ENCODE results near the gene ALCAM. TPM values are rescaled to one million over a fixed set of nuclear protein-coding genes. Genes with fewer than 3 reads are reported as not detected.

ALCAM gene
- polyA plus RNA-seq, 3 donors = 7.1 to 8.0 (median 7.9) TPM

DNA sequence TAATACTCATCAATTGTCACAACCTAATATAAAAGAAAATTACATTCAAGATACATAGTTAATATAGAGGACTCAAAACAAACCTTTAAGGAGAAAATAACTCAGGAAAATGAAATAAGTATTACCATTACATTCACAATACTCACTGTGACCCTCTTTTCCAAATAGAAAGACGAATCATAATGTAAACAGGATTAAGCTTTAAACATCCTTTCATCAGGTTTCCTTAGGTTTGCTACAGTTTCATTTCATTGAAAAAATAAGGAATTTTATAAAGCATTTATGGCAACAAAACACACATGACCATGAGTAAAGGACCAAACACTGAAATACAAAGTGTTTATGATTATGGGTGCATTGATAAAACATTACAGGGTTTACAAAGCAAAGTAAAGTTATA, 162.7 kb downstream of the ALCAM start:
- H4K20me1 ChIP-seq (ENCODE audit: insufficient read depth, low read length) = no peaks in the 10 kb centered on the region
- no peak overlapping the region for H3K4me2 ChIP-seq (replicated peaks; ENCODE audit: extremely low read depth, low read length, poor library complexity, severe bottlenecking)
- no peaks in the 10 kb centered on the region for H3K4me1 Mint-ChIP-seq
- no peaks in the 10 kb centered on the region for H3K4me1 ChIP-seq (ENCODE audit: control insufficient read depth in 1 of 2, insufficient read depth in 2 of 2, low read length in 2 of 2)
- H3K36me3 ChIP-seq (replicated peaks in 1 of 2; ENCODE audit: control insufficient read depth in 1 of 2, insufficient read depth in 2 of 2, low read length in 2 of 2) = peaks cover 0 to 36% of the 10 kb centered on the region in 2 donors
- H3K4me3 Mint-ChIP-seq = no peak overlapping the region
- H3K9me3 Mint-ChIP-seq = no peaks in the 10 kb centered on the region
- H3K36me3 Mint-ChIP-seq = peaks cover 34 to 40% of the 10 kb centered on the region in 2 donors
- H3K9ac ChIP-seq (ENCODE audit: insufficient read depth, low read length, poor library complexity, severe bottlenecking) = no peak overlapping the region
- no peak overlapping the region for H3K27ac ChIP-seq (ENCODE audit: low read depth in 1 of 2, low read length in 2 of 2)
- no CpG with 5 or more reads among the region's 1 CpG for WGBS (ENCODE audit: insufficient coverage)
- no peaks in the 10 kb centered on the region for H3K27me3 Mint-ChIP-seq (ENCODE audit: low read depth in 3 of 3)
- intact Hi-C loops (cut with micrococcal nuclease) = no loop called here
- no peaks in the 10 kb centered on the region for H3K79me2 ChIP-seq (ENCODE audit: insufficient read depth, low read length)
- TF ChIP-seq, protein P1, sequence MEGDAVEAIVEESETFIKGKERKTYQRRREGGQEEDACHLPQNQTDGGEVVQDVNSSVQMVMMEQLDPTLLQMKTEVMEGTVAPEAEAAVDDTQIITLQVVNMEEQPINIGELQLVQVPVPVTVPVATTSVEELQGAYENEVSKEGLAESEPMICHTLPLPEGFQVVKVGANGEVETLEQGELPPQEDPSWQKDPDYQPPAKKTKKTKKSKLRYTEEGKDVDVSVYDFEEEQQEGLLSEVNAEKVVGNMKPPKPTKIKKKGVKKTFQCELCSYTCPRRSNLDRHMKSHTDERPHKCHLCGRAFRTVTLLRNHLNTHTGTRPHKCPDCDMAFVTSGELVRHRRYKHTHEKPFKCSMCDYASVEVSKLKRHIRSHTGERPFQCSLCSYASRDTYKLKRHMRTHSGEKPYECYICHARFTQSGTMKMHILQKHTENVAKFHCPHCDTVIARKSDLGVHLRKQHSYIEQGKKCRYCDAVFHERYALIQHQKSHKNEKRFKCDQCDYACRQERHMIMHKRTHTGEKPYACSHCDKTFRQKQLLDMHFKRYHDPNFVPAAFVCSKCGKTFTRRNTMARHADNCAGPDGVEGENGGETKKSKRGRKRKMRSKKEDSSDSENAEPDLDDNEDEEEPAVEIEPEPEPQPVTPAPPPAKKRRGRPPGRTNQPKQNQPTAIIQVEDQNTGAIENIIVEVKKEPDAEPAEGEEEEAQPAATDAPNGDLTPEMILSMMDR (IDR thresholded peaks at IDR 0.05) = no peak
- DNase-seq = no peak
- H2AFZ ChIP-seq (ENCODE audit: insufficient read depth, low read depth, low read length, poor library complexity, severe bottlenecking) = no peak overlapping the region
- no peaks in the 10 kb centered on the region for H3K27me3 ChIP-seq (ENCODE audit: control insufficient read depth in 2 of 2, insufficient read depth in 2 of 2, low read length in 2 of 2)
- no peaks in the 10 kb centered on the region for H3K9me3 ChIP-seq (replicated peaks in 1 of 2; ENCODE audit: control insufficient read depth in 1 of 2, insufficient read depth in 1 of 2, low read length in 2 of 2)
- H3K4me3 ChIP-seq (replicated peaks in 1 of 3; ENCODE audit: low read depth in 2 of 3, low read length in 3 of 3) = no peak overlapping the region
- H3K27ac Mint-ChIP-seq = no peak overlapping the region

DNA sequence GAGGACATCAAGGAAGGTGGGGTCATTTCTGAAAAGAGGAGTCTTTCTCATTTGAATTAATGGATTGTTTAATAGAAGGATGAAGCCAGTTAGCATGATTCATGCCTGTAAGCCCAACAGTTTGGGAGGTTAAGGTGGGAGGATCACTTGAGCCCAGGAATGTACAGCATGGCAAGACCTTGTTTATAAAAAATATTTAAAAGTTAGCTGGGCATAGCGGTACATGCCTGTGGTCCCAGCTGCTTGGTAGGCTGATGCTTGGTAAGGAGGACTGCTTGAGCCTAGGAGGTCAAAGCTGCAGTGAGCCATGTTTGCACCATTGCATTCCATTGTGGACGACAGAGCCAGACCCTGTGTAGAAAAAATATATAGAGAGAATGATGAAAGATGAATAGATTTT, 165.5 kb downstream of the ALCAM start:
- H3K9me3 ChIP-seq (replicated peaks in 1 of 2; ENCODE audit: control insufficient read depth in 1 of 2, insufficient read depth in 1 of 2, low read length in 2 of 2) = no peaks in the 10 kb centered on the region
- H3K27ac ChIP-seq (ENCODE audit: low read depth in 1 of 2, low read length in 2 of 2) = no peak overlapping the region
- Mint-ChIP-seq H3K4me3 (no peak overlapping the region), H3K27me3 (ENCODE audit: low read depth in 3 of 3) (no peaks in the 10 kb centered on the region), H3K4me1 (no peaks in the 10 kb centered on the region), H3K9me3 (no peaks in the 10 kb centered on the region), H3K36me3 (peaks cover 35 to 44% of the 10 kb centered on the region in 2 donors), H3K27ac (no peak overlapping the region)
- H3K36me3 ChIP-seq (replicated peaks in 1 of 2; ENCODE audit: control insufficient read depth in 1 of 2, insufficient read depth in 2 of 2, low read length in 2 of 2) = peaks cover 0 to 31% of the 10 kb centered on the region in 2 donors
- H3K4me2 ChIP-seq (replicated peaks; ENCODE audit: extremely low read depth, low read length, poor library complexity, severe bottlenecking) = no peak overlapping the region
- intact Hi-C loops (cut with micrococcal nuclease) = no loop called here
- TF ChIP-seq, protein P1 (IDR thresholded peaks at IDR 0.05) = no peak
- H3K79me2 ChIP-seq (ENCODE audit: insufficient read depth, low read length) = no peaks in the 10 kb centered on the region
- no peak overlapping the region for H3K9ac ChIP-seq (ENCODE audit: insufficient read depth, low read length, poor library complexity, severe bottlenecking)
- no peaks in the 10 kb centered on the region for H4K20me1 ChIP-seq (ENCODE audit: insufficient read depth, low read length)
- no peaks in the 10 kb centered on the region for H3K27me3 ChIP-seq (ENCODE audit: control insufficient read depth in 2 of 2, insufficient read depth in 2 of 2, low read length in 2 of 2)
- no peaks in the 10 kb centered on the region for H3K4me1 ChIP-seq (ENCODE audit: control insufficient read depth in 1 of 2, insufficient read depth in 2 of 2, low read length in 2 of 2)
- 100% methylated on average over 1 of the region's 2 CpGs for WGBS (ENCODE audit: insufficient coverage)
- DNase-seq = no peak
- no peak overlapping the region for H2AFZ ChIP-seq (ENCODE audit: insufficient read depth, low read depth, low read length, poor library complexity, severe bottlenecking)
- H3K4me3 ChIP-seq (replicated peaks in 1 of 3; ENCODE audit: low read depth in 2 of 3, low read length in 3 of 3) = no peak overlapping the region

Data from CD14-positive monocyte (primary cell).